Uterus (tissue), 4 donors: Measurements from ENCODE around the gene SLC16A4. TPM values are rescaled to one million over a fixed set of nuclear protein-coding genes. Genes with fewer than 3 reads are reported as not detected.

Experiments used
- DNase-seq, 2 donors: peaks; one replicate each; pipeline ENCODE4 v3.0.0-alpha.2; 2019 to 2020
- H3K27ac ChIP-seq, 2 donors: fragments of 200-600 bp; sonication (generic); 1 replicate in 1 of 2; 2 replicates in 1 of 2; pipeline ENCODE4 v1.5.1; 2016 to 2018
- H3K27me3 ChIP-seq, 2 donors: fragments of 200-600 bp; sonication (generic); one replicate each; pipeline ENCODE4 v1.5.1; 2018 to 2019; ENCODE audit warnings: control low read depth in 1 of 2
- H3K36me3 ChIP-seq, 2 donors: fragments of 200-600 bp; sonication (generic); one replicate each; pipeline ENCODE4 v1.5.1; 2019; ENCODE audit warnings: control low read depth in 1 of 2
- H3K4me1 ChIP-seq, 2 donors: fragments of 200-600 bp; sonication (generic); one replicate each; pipeline ENCODE4 v1.5.1; 2018 to 2019; ENCODE audit warnings: control low read depth in 1 of 2
- H3K4me3 ChIP-seq, 2 donors: fragments of 200-600 bp; sonication (generic); 1 replicate in 1 of 2; 2 replicates in 1 of 2; pipeline ENCODE4 v1.5.1; 2018 to 2019; ENCODE audit warnings: mild to moderate bottlenecking in 1 of 2
- H3K9me3 ChIP-seq, 2 donors: fragments of 200-600 bp; sonication (generic); one replicate each; pipeline ENCODE4 v1.5.1; 2019; ENCODE audit warnings: control low read depth in 1 of 2
- CTCF ChIP-seq, 4 experiments: fragments of 200-600 bp in 2 of 4; fragments of 450-650 bp in 2 of 4; sonication (generic) in 2 of 4; IDR thresholded peaks; one replicate each; pipeline ENCODE4 v1.5.1; 2016 to 2019; ENCODE audit warnings: antibody characterized with exemption in 4 of 4, mild to moderate bottlenecking in 2 of 4, moderate library complexity in 1 of 4
- POLR2A ChIP-seq, 2 donors: fragments of 450-650 bp; IDR thresholded peaks; one replicate each; pipeline ENCODE4 v1.6.1; 2016; ENCODE audit warnings: antibody characterized with exemption in 2 of 2, mild to moderate bottlenecking in 1 of 2, moderate library complexity in 1 of 2
- intact Hi-C: fragments of 100-400 bp; cut with DNase I; formaldehyde crosslinking; loops from one replicate; pipeline ENCODE4 v1.15.1; 2023; ENCODE audit warnings: low total_unique reads
- total RNA-seq, 4 donors: library from RNA; depleted of rRNA in 3 of 4; stranded (reverse); fragments of >200 nt in 3 of 4; gene quantifications; one replicate each; pipeline versions ENCODE4 v1.1.0 to v1.2.4, GENCODE V29; 2014 to 2023
- donor health status: DM: yes; HTN: yes; CAD: no.

The SLC16A4 gene
- total RNA-seq, 4 donors from 2014 or later: 2.3 to 11.3 (median 4.6) TPM

- no peaks in the 10 kb centered on the region for H3K9me3 ChIP-seq
- peaks cover 7 to 20% of the 10 kb centered on the region in 2 donors for H3K4me1 ChIP-seq
- intact Hi-C loops: no loop called here
- no peak for DNase-seq
- no peak for TF ChIP-seq POLR2A (IDR thresholded peaks at IDR 0.05)
- TF ChIP-seq CTCF (IDR thresholded peaks at IDR 0.05): no peak
- H3K27ac ChIP-seq: no peak overlapping the region
- H3K4me3 ChIP-seq: no peak overlapping the region
- no peaks in the 10 kb centered on the region for H3K36me3 ChIP-seq
- no peaks in the 10 kb centered on the region for H3K27me3 ChIP-seq
Observed at GRCh38 chr1:110345480-110345879, 45.3 kb downstream of the SLC16A4 start.

GRCh38 chr1:110344152-110344551, 46.7 kb downstream of the SLC16A4 start:
- no peaks in the 10 kb centered on the region for H3K27me3 ChIP-seq
- TF ChIP-seq CTCF (IDR thresholded peaks at IDR 0.05): no peak
- TF ChIP-seq POLR2A (IDR thresholded peaks at IDR 0.05): no peak
- H3K4me3 ChIP-seq: no peak overlapping the region
- no peak overlapping the region for H3K27ac ChIP-seq
- no peaks in the 10 kb centered on the region for H3K36me3 ChIP-seq
- no peak for DNase-seq
- peaks cover 7 to 20% of the 10 kb centered on the region in 2 donors for H3K4me1 ChIP-seq
- intact Hi-C loops: no loop called here
- H3K9me3 ChIP-seq: no peaks in the 10 kb centered on the region

GRCh38 chr1:110343249-110343648, 47.6 kb downstream of the SLC16A4 start:
- no peak overlapping the region for H3K27ac ChIP-seq
- TF ChIP-seq CTCF (IDR thresholded peaks at IDR 0.05) (no peak), POLR2A (IDR thresholded peaks at IDR 0.05) (no peak)
- H3K4me3 ChIP-seq: no peak overlapping the region
- H3K4me1 ChIP-seq: peaks cover 7 to 13% of the 10 kb centered on the region in 2 donors
- no peaks in the 10 kb centered on the region for H3K27me3 ChIP-seq
- no peaks in the 10 kb centered on the region for H3K9me3 ChIP-seq
- no peak for DNase-seq
- no peaks in the 10 kb centered on the region for H3K36me3 ChIP-seq
- intact Hi-C loops: no loop called here

GRCh38 chr1:110341872-110342331, 48.9 kb downstream of the SLC16A4 start:
- H3K9me3 ChIP-seq: no peaks in the 10 kb centered on the region
- no peaks in the 10 kb centered on the region for H3K27me3 ChIP-seq
- H3K4me1 ChIP-seq: peaks cover 7 to 11% of the 10 kb centered on the region in 2 donors
- no peak overlapping the region for H3K27ac ChIP-seq
- no peak overlapping the region for H3K4me3 ChIP-seq
- H3K36me3 ChIP-seq: no peaks in the 10 kb centered on the region
- intact Hi-C loops: no loop called here
- no peak for DNase-seq
- TF ChIP-seq CTCF (IDR thresholded peaks at IDR 0.05) (no peak), POLR2A (IDR thresholded peaks at IDR 0.05) (no peak)

GRCh38 chr1:110341146-110341871, 49.5 kb downstream of the SLC16A4 start:
- H3K36me3 ChIP-seq: no peaks in the 10 kb centered on the region
- intact Hi-C loops: no loop called here
- peaks cover 7 to 11% of the 10 kb centered on the region in 2 donors for H3K4me1 ChIP-seq
- DNase-seq: no peak
- no peaks in the 10 kb centered on the region for H3K27me3 ChIP-seq
- H3K4me3 ChIP-seq: no peak overlapping the region
- TF ChIP-seq CTCF (IDR thresholded peaks at IDR 0.05) (no peak), POLR2A (IDR thresholded peaks at IDR 0.05) (no peak)
- H3K9me3 ChIP-seq: no peaks in the 10 kb centered on the region
- H3K27ac ChIP-seq: no peak overlapping the region
